Tibial nerve (tissue), 4 donors: ENCODE data around the gene RNF26.

Experiments used
- EP300 ChIP-seq, 2 donors: sonication (generic); formaldehyde crosslinking; IDR thresholded peaks; one replicate each; pipeline ENCODE4 v1.6.1; 2017; ENCODE audit warnings: antibody characterized with exemption in 2 of 2, mild to moderate bottlenecking in 1 of 2
- POLR2A ChIP-seq, 2 donors: fragments of 450-650 bp; IDR thresholded peaks; one replicate each; pipeline ENCODE4 v1.6.1; 2017; ENCODE audit warnings: antibody characterized with exemption in 2 of 2, mild to moderate bottlenecking in 2 of 2, moderate library complexity in 2 of 2
- TF ChIP-seq, protein P1 (sequence below), 5 experiments: fragments of 200-600 bp in 3 of 5; fragments of 450-650 bp in 2 of 5; sonication (generic) in 3 of 5; IDR thresholded peaks; one replicate each; pipeline ENCODE4 v1.5.1; 2016 to 2019; ENCODE audit warnings: antibody characterized with exemption in 5 of 5, mild to moderate bottlenecking in 3 of 5, moderate library complexity in 2 of 5

- TF ChIP-seq EP300 (IDR thresholded peaks at IDR 0.05) (no peak), POLR2A (IDR thresholded peaks at IDR 0.05) (no peak)
- TF ChIP-seq, protein P1, sequence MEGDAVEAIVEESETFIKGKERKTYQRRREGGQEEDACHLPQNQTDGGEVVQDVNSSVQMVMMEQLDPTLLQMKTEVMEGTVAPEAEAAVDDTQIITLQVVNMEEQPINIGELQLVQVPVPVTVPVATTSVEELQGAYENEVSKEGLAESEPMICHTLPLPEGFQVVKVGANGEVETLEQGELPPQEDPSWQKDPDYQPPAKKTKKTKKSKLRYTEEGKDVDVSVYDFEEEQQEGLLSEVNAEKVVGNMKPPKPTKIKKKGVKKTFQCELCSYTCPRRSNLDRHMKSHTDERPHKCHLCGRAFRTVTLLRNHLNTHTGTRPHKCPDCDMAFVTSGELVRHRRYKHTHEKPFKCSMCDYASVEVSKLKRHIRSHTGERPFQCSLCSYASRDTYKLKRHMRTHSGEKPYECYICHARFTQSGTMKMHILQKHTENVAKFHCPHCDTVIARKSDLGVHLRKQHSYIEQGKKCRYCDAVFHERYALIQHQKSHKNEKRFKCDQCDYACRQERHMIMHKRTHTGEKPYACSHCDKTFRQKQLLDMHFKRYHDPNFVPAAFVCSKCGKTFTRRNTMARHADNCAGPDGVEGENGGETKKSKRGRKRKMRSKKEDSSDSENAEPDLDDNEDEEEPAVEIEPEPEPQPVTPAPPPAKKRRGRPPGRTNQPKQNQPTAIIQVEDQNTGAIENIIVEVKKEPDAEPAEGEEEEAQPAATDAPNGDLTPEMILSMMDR (IDR thresholded peaks at IDR 0.05), result no peak
Measured at GRCh38 chr11:119329320-119329719, 5.0 kb upstream of the RNF26 start.
